HepG2 (cell line): Measurements from ENCODE around the gene BRCA1. TPM values are rescaled to one million over a fixed set of nuclear protein-coding genes. Genes with fewer than 3 reads are reported as not detected.

Source experiments
- SMARCC2 ChIP-seq: fragments of 450-650 bp; IDR thresholded peaks from 2 replicates; pipeline ENCODE4 v1.6.1; 2017; ENCODE audit warnings: antibody characterized with exemption, mild to moderate bottlenecking
- ZNF121 ChIP-seq: sonication (generic); formaldehyde crosslinking; IDR thresholded peaks from 2 replicates; pipeline ENCODE4 v1.5.0; 2020; ENCODE audit warnings: mild to moderate bottlenecking, missing genetic modification reagents
- ZNF547 ChIP-seq: sonication (generic); formaldehyde crosslinking; IDR thresholded peaks from 2 replicates; pipeline ENCODE4 v1.5.1; 2020; ENCODE audit warnings: mild to moderate bottlenecking, missing genetic modification reagents
- polyA plus RNA-seq, 8 experiments: library from polyadenylated mRNA; depleted of rRNA in 3 of 8; stranded (reverse) in 7 of 8; unstranded in 1 of 8; fragments of >200 nt; fragmentation: Illumina TruSeq in 4 of 8; extraction: Trizol in 4 of 8; gene quantifications; 2 replicates each; pipeline versions ENCODE4 v1.2.1 to v1.2.3, GENCODE V29; 2011 to 2016; ENCODE audit warnings: low read depth in 4 of 8, missing spikeins in 1 of 8, mixed read lengths in 1 of 8; ENCODE audit not compliant: insufficient read depth in 1 of 8
- total RNA-seq, 5 experiments: library from RNA; depleted of rRNA; stranded (reverse); fragments of >200 nt; fragmentation: Illumina TruSeq; extraction: Trizol; gene quantifications; 2 replicates each; pipeline ENCODE4 v1.2.3, GENCODE V29; 2016; ENCODE audit warnings: low read depth in 1 of 5
- TF ChIP-seq, protein P1 (sequence below): IDR thresholded peaks from 2 replicates; pipeline ENCODE4 v1.6.1; 2016; ENCODE audit warnings: control low read depth
- TF ChIP-seq, protein P2 (sequence below): sonication (generic); formaldehyde crosslinking; IDR thresholded peaks from 2 replicates; pipeline ENCODE4 v1.5.0; 2020; ENCODE audit warnings: mild to moderate bottlenecking, missing genetic modification reagents, borderline replicate concordance
- TF ChIP-seq, protein P3 (sequence below): sonication (generic); formaldehyde crosslinking; IDR thresholded peaks from 2 replicates; pipeline ENCODE4 v1.4.0; 2020; ENCODE audit warnings: mild to moderate bottlenecking, missing genetic modification reagents
- TF ChIP-seq, protein P4 (sequence below): IDR thresholded peaks from 2 replicates; pipeline ENCODE4 v1.6.1; 2016; ENCODE audit warnings: low read depth, missing genetic modification reagents, missing compliant biosample characterization

BRCA1 gene
- total and polyA plus RNA-seq, 2 of the 13 experiments (the other 11 are each of a cell fraction or from before 2014, with no cell fraction given) = 13.3 to 37.5 TPM

DNA sequence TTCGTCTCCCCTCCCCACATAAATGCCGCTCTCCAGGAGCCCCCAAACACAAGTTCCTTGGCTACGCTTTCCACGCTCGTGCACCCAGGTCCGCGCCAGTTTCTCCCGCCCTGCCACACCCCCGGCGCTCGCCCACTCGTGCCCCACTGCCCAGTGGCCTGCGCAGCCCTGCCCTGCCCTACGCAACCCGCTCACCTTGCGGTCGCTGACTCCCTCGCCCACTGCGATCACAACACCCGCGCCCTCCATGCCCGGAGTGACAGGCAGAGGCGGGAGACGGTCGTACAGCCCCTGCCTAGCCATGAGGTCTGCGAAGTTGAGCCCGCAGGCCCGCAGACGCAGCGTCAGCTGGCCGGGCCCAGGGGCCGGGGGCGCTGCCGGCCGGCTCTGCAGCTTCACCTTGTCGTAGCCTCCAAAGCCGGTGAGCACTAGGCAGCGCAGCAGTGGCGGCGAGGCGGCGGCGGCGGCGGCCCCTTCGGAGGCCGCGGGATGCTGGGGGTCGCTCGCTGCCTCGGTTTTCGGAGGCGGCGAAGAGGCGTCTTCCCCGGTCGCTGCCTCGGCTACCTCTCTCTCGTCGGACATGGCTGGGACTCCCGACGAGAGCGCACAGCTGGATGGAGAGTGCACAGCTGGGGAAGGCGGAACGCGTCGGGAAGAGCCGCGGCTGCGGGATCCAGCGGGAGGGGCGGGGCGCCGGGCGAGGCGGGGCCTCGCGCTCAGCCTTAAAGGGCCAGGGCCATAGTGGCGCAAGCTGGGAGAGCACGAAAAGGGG lies 103.2 kb downstream of the BRCA1 start, which contains the start of gene VAT1 (continued):
- TF ChIP-seq SMARCC2 = no peak
- TF ChIP-seq, protein P1, sequence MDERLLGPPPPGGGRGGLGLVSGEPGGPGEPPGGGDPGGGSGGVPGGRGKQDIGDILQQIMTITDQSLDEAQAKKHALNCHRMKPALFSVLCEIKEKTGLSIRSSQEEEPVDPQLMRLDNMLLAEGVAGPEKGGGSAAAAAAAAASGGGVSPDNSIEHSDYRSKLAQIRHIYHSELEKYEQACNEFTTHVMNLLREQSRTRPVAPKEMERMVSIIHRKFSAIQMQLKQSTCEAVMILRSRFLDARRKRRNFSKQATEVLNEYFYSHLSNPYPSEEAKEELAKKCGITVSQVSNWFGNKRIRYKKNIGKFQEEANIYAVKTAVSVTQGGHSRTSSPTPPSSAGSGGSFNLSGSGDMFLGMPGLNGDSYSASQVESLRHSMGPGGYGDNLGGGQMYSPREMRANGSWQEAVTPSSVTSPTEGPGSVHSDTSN = no peak
- TF ChIP-seq, protein P2, sequence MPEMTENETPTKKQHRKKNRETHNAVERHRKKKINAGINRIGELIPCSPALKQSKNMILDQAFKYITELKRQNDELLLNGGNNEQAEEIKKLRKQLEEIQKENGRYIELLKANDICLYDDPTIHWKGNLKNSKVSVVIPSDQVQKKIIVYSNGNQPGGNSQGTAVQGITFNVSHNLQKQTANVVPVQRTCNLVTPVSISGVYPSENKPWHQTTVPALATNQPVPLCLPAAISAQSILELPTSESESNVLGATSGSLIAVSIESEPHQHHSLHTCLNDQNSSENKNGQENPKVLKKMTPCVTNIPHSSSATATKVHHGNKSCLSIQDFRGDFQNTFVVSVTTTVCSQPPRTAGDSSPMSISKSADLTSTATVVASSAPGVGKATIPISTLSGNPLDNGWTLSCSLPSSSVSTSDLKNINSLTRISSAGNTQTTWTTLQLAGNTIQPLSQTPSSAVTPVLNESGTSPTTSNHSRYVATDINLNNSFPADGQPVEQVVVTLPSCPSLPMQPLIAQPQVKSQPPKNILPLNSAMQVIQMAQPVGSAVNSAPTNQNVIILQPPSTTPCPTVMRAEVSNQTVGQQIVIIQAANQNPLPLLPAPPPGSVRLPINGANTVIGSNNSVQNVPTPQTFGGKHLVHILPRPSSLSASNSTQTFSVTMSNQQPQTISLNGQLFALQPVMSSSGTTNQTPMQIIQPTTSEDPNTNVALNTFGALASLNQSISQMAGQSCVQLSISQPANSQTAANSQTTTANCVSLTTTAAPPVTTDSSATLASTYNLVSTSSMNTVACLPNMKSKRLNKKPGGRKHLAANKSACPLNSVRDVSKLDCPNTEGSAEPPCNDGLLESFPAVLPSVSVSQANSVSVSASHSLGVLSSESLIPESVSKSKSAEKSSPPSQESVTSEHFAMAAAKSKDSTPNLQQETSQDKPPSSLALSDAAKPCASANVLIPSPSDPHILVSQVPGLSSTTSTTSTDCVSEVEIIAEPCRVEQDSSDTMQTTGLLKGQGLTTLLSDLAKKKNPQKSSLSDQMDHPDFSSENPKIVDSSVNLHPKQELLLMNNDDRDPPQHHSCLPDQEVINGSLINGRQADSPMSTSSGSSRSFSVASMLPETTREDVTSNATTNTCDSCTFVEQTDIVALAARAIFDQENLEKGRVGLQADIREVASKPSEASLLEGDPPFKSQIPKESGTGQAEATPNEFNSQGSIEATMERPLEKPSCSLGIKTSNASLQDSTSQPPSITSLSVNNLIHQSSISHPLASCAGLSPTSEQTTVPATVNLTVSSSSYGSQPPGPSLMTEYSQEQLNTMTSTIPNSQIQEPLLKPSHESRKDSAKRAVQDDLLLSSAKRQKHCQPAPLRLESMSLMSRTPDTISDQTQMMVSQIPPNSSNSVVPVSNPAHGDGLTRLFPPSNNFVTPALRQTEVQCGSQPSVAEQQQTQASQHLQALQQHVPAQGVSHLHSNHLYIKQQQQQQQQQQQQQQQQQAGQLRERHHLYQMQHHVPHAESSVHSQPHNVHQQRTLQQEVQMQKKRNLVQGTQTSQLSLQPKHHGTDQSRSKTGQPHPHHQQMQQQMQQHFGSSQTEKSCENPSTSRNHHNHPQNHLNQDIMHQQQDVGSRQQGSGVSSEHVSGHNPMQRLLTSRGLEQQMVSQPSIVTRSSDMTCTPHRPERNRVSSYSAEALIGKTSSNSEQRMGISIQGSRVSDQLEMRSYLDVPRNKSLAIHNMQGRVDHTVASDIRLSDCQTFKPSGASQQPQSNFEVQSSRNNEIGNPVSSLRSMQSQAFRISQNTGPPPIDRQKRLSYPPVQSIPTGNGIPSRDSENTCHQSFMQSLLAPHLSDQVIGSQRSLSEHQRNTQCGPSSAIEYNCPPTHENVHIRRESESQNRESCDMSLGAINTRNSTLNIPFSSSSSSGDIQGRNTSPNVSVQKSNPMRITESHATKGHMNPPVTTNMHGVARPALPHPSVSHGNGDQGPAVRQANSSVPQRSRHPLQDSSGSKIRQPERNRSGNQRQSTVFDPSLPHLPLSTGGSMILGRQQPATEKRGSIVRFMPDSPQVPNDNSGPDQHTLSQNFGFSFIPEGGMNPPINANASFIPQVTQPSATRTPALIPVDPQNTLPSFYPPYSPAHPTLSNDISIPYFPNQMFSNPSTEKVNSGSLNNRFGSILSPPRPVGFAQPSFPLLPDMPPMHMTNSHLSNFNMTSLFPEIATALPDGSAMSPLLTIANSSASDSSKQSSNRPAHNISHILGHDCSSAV (CRISPR knock-in tag) = no peak; the same call in 1 of the 2 replicates
- TF ChIP-seq ZNF547 (CRISPR knock-in tag) = peak; percentile 79
- TF ChIP-seq ZNF121 (CRISPR knock-in tag) = no peak
- TF ChIP-seq, protein P3, sequence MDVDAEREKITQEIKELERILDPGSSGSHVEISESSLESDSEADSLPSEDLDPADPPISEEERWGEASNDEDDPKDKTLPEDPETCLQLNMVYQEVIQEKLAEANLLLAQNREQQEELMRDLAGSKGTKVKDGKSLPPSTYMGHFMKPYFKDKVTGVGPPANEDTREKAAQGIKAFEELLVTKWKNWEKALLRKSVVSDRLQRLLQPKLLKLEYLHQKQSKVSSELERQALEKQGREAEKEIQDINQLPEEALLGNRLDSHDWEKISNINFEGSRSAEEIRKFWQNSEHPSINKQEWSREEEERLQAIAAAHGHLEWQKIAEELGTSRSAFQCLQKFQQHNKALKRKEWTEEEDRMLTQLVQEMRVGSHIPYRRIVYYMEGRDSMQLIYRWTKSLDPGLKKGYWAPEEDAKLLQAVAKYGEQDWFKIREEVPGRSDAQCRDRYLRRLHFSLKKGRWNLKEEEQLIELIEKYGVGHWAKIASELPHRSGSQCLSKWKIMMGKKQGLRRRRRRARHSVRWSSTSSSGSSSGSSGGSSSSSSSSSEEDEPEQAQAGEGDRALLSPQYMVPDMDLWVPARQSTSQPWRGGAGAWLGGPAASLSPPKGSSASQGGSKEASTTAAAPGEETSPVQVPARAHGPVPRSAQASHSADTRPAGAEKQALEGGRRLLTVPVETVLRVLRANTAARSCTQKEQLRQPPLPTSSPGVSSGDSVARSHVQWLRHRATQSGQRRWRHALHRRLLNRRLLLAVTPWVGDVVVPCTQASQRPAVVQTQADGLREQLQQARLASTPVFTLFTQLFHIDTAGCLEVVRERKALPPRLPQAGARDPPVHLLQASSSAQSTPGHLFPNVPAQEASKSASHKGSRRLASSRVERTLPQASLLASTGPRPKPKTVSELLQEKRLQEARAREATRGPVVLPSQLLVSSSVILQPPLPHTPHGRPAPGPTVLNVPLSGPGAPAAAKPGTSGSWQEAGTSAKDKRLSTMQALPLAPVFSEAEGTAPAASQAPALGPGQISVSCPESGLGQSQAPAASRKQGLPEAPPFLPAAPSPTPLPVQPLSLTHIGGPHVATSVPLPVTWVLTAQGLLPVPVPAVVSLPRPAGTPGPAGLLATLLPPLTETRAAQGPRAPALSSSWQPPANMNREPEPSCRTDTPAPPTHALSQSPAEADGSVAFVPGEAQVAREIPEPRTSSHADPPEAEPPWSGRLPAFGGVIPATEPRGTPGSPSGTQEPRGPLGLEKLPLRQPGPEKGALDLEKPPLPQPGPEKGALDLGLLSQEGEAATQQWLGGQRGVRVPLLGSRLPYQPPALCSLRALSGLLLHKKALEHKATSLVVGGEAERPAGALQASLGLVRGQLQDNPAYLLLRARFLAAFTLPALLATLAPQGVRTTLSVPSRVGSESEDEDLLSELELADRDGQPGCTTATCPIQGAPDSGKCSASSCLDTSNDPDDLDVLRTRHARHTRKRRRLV = peak; percentile 47; the same call in 1 of the 2 replicates
- TF ChIP-seq, protein P4, sequence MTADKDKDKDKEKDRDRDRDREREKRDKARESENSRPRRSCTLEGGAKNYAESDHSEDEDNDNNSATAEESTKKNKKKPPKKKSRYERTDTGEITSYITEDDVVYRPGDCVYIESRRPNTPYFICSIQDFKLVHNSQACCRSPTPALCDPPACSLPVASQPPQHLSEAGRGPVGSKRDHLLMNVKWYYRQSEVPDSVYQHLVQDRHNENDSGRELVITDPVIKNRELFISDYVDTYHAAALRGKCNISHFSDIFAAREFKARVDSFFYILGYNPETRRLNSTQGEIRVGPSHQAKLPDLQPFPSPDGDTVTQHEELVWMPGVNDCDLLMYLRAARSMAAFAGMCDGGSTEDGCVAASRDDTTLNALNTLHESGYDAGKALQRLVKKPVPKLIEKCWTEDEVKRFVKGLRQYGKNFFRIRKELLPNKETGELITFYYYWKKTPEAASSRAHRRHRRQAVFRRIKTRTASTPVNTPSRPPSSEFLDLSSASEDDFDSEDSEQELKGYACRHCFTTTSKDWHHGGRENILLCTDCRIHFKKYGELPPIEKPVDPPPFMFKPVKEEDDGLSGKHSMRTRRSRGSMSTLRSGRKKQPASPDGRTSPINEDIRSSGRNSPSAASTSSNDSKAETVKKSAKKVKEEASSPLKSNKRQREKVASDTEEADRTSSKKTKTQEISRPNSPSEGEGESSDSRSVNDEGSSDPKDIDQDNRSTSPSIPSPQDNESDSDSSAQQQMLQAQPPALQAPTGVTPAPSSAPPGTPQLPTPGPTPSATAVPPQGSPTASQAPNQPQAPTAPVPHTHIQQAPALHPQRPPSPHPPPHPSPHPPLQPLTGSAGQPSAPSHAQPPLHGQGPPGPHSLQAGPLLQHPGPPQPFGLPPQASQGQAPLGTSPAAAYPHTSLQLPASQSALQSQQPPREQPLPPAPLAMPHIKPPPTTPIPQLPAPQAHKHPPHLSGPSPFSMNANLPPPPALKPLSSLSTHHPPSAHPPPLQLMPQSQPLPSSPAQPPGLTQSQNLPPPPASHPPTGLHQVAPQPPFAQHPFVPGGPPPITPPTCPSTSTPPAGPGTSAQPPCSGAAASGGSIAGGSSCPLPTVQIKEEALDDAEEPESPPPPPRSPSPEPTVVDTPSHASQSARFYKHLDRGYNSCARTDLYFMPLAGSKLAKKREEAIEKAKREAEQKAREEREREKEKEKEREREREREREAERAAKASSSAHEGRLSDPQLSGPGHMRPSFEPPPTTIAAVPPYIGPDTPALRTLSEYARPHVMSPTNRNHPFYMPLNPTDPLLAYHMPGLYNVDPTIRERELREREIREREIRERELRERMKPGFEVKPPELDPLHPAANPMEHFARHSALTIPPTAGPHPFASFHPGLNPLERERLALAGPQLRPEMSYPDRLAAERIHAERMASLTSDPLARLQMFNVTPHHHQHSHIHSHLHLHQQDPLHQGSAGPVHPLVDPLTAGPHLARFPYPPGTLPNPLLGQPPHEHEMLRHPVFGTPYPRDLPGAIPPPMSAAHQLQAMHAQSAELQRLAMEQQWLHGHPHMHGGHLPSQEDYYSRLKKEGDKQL (CRISPR knock-in tag) = no peak; the same call in 1 of the 2 replicates
